ENCODE measurements around the gene GPRIN3.

GPRIN3 gene

DNA sequence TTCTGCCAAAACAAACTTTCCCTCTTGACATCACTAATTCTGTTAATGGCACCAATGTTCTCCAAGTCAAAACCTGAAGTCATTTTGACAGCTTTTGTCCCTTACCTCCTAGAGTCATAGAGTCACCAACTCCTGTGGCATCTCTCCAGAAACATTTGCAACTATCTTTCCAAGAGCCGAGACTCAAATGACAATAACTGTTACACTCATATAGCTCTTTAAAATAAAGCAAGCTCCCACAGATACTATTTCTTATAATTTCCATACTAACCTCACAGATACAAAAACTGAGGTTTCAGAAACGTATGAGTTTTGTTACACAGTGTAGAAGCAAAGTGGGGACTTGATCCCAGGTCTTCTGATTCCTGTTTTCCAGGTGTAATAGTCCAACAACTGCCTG, 18.3 kb downstream of the GPRIN3 start:
- no peak for DNase-seq

DNA sequence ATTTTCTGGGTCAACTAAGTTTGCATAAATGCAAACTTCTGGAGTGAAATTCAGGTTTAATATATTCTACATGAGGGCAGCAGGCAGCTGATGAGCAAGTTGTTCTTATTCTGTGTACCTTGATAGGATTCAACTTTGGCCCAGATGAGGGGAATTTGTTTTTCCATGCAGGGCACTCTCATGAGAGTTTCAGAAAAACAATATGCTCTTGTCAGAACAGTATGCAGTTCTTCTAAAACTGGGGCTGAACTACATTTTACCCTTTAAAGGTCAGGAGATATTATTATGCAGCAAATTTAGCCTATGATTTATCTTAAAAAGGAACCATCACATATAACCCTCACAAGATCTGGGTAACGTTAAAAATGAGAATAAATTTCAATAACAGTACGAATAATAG, 19.2 kb downstream of the GPRIN3 start:
- no peak for DNase-seq

GRCh38 chr4:89287945-89288344, 19.7 kb downstream of the GPRIN3 start:
- DNase-seq: peak in 1 of 2 experiments; percentile 13

- DNase-seq: no peak
These were observed 21.9 kb downstream of the GPRIN3 start for GRCh38 chr4:89285745-89286144.

DNA sequence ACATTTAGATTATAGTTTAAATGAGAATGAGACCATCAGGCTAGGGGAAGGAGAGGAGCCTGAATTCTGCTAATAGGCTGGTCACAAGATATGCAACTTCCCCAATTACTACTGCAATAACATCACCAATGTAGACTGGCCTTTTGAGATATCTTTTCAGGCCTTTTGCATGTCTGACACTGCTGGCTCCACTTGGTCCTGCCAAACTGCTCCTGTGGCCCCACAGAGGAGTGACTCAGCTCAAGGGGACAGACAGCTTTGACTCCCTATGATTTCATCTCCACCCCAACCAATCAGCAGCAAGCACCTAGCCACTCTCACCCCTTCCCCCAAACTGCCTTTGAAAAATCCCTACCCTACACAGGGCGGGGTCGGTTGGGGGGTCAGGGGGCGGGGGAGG, 22.8 kb downstream of the GPRIN3 start:
- DNase-seq: no peak

DNA sequence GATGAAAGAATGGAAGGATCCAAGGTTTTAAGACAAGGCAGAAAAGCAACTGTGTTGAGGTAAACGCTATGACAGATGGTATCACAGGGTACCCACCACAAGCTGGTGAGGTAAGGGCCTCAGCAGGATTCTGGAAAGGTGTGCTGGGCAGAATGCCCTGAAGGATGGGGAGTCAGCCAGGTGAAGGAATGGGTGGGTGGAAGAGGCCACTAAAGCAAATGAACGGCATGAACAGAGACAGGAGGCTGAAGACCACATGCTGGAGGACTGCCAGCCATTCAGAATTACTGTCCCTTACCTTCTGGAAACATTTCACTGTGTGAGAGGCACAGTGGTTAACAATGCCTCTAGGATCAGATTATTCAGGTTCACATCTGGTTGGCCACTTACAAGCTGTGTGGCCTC, 23.6 kb downstream of the GPRIN3 start:
- DNase-seq: no peak

GRCh38 chr4:89283226-89284009, 24.2 kb downstream of the GPRIN3 start:
- no peak for DNase-seq

- no peak for DNase-seq
These were observed 28.2 kb downstream of the GPRIN3 start for GRCh38 chr4:89279385-89279784.

GRCh38 chr4:89277412-89277811, 30.2 kb downstream of the GPRIN3 start:
- no peak for DNase-seq

GRCh38 chr4:89276296-89276695, 31.3 kb downstream of the GPRIN3 start:
- DNase-seq: no peak

- DNase-seq: no peak
These were observed 32.0 kb downstream of the GPRIN3 start for GRCh38 chr4:89275587-89275986.

DNA sequence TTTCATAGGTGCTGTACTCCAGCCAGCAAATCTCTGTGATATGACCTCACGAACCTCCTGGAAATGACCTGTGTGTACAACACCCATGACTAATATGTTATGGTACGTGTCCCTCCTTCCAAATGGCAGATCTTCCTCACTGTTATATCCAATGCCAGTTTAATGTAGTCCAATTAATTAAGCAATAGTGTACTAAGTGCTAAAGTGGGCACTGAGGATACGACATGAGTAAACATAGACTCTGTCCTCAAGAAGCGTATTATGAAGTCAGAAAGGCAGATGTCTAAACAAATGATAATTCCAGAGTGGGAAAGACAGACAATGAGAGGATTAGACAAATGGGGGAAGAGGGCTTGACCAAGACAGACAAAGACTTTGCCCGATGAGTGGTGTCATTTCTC, 33.9 kb downstream of the GPRIN3 start:
- no peak for DNase-seq

DNA sequence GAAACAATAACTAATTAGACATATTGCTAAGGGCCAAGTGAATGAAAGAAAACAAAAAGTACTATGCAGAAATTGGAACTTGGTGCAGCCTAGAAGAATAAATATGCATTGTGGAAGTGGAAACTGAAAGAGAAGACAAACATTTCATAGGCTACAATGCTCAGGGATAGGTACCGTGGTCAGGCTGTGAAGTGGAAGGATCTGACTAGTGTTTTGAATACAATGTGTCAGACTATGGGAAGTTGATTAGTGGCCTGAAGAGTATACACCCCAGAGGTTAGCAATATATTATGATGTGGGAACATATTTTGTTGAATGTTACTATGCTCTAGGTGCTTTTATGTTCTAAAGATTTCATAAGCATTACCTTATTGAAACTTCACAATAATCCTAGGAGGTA, 36.8 kb downstream of the GPRIN3 start:
- no peak for DNase-seq

DNA sequence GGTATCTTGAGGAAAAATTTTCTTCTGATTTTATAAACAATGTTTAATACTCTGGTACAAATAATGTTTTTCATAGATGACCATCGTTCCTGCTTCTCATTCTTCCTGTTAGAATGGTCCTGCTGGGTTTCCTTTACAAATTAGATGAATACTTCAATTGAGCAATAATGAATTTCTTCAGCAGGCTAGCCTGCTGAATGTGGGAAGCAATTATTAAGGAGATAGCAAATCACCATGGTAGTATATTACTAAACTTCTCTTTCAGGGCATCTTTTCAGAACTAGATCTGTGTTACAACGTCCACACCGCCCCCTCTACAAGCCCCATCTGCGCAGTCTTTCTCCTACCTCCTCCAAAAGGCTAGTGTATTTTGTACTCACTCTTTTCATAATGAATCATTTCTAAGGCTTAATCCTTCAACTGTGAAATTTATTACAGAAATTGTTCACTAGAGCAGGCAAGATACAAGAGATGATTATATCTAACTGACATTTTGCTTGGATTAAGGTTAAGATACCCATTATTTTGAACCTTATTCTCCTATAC, 38.4 kb downstream of the GPRIN3 start:
- DNase-seq: no peak

DNA sequence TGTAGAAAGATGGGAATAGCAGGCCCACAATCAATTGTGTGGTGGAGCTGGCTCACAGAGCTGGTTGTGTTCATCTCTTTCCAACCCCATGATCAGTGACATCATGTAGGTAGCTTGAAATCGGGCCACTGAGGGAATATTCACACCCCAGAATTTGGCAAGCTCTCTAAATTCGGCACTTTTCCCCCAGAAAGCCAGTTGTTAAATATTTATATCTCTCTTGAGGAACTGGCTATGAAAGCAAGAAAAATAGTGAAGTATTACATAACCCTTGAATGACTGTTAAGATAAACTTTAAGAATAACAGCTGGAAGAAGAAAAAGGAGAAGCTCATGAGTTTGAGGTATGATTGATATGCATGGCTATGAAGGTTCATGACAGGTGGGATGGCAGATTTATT, 38.9 kb downstream of the GPRIN3 start:
- DNase-seq: no peak

DNA sequence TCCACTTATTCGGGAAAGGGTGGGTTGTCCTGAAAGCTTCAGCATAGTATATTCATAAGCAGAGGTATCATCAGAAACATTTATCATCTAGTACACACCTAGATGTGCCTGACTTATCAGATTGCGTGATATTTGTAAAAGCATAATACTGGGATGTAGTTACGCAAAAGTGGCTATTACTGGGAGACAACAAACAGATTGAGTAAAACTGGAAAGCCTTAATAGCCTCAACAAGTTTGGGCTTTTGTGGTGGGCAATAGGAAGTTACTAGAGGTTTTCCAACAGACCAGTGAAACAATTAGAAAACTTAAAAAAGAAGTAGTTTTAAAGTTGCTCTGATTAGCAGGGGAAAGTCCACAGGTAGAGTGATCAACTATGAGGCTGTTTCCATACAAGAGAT, 39.8 kb downstream of the GPRIN3 start:
- DNase-seq: no peak

GRCh38 chr4:89267392-89267791, 40.2 kb downstream of the GPRIN3 start:
- DNase-seq: no peak

- no peak for DNase-seq
These were observed 41.5 kb downstream of the GPRIN3 start for GRCh38 chr4:89266128-89266527.

- peak in 1 of 2 experiments; percentile 0 for DNase-seq
These were observed 44.3 kb downstream of the GPRIN3 start for GRCh38 chr4:89263265-89263664.

GRCh38 chr4:89259301-89260028, 48.1 kb downstream of the GPRIN3 start:
- DNase-seq: no peak

DNA sequence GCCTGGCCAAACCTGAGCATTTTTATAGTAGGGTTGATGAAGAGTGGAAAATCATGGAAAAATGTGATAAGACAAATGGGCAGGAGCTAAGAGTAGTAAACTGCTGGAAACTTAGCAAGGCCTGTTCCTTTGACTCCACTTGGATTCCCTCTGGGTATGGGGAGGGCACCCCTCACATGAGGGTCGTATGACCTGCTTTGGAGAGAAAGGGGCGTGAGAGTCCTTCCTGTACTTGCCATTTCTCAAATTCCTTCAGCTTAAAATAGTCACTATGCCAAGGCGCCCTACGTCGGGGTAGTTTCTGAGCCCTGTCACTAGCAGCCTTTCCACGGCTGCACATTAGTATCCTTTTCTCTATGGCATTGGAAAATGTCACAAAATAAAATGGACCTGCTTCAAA, 49.1 kb downstream of the GPRIN3 start:
- DNase-seq: no peak

DNA sequence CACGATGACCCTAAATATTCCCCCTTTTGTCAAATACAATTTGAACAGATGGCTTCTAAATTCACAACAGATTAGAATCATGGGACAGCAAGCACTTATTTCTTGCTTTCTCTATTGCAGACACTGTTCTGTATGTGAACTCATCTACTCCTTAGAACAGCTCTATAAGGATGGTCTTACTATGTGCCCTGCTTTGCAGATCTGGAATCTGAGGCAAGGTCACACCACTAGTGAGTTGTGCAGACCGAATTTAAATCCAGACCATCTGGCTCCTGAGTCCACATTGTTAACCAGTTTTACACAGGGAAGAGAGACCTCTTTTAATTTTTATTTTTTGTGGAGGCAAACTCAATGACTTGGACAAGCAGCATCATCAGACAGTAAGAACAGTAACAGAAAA, 50.2 kb downstream of the GPRIN3 start:
- DNase-seq: peak; percentile 26 to 57

GRCh38 chr4:89256203-89256800, 51.3 kb downstream of the GPRIN3 start:
- peak; percentile 89 to 92 for DNase-seq

- no peak for DNase-seq
These were observed 52.8 kb downstream of the GPRIN3 start for GRCh38 chr4:89254847-89255246.
